Effector CD8-positive, alpha-beta T cell (primary cell): Measurements from ENCODE around the gene NSMCE3.

Experiments
- DNase-seq: peaks from one replicate; lab custom pipeline; 2025; lab: John Stamatoyannopoulos, UW
- total RNA-seq, 4 experiments: gene quantifications; one replicate each; lab custom pipeline; 2026; lab: John Stamatoyannopoulos, UW

The NSMCE3 gene
- 71.4 to 110 (median 86.7) reads per million in 4 experiments for total RNA-seq

- DNase-seq: peak; percentile 76
Measured at GRCh38 chr15:29269485-29270168, at the start of gene NSMCE3. NSMCE3 (minus strand) TSS chr15:29269822; CDS start chr15:29269705, 117 bp downstream.

- no peak for DNase-seq
Measured at GRCh38 chr15:29316422-29316821, 46.8 kb upstream of the NSMCE3 start.

- no peak for DNase-seq
Measured at GRCh38 chr15:29312387-29312786, 42.8 kb upstream of the NSMCE3 start.

- DNase-seq: no peak
Measured at GRCh38 chr15:29311696-29312095, 42.1 kb upstream of the NSMCE3 start.

GRCh38 chr15:29309139-29309538 lies 39.5 kb upstream of the NSMCE3 start:
- no peak for DNase-seq

GRCh38 chr15:29308299-29308698 lies 38.7 kb upstream of the NSMCE3 start:
- no peak for DNase-seq

GRCh38 chr15:29305556-29305955 lies 35.9 kb upstream of the NSMCE3 start:
- DNase-seq: no peak

GRCh38 chr15:29302871-29303270 lies 33.2 kb upstream of the NSMCE3 start:
- DNase-seq: no peak

- no peak for DNase-seq
Measured at GRCh38 chr15:29299784-29300183, 30.2 kb upstream of the NSMCE3 start.

GRCh38 chr15:29299331-29299730 lies 29.7 kb upstream of the NSMCE3 start:
- no peak for DNase-seq

- no peak for DNase-seq
Measured at GRCh38 chr15:29294732-29295325, 25.2 kb upstream of the NSMCE3 start.

- DNase-seq: no peak
Measured at GRCh38 chr15:29291067-29291845, 21.6 kb upstream of the NSMCE3 start.

- no peak for DNase-seq
Measured at GRCh38 chr15:29289173-29289572, 19.6 kb upstream of the NSMCE3 start.

- DNase-seq: no peak
Measured at GRCh38 chr15:29285386-29285785, 15.8 kb upstream of the NSMCE3 start.

- no peak for DNase-seq
Measured at GRCh38 chr15:29283381-29283780, 13.8 kb upstream of the NSMCE3 start.

GRCh38 chr15:29280514-29280913 lies 10.9 kb upstream of the NSMCE3 start:
- no peak for DNase-seq

GRCh38 chr15:29278436-29279105 lies 8.9 kb upstream of the NSMCE3 start:
- DNase-seq: no peak

GRCh38 chr15:29276366-29276765 lies 6.7 kb upstream of the NSMCE3 start:
- DNase-seq: no peak

GRCh38 chr15:29275855-29276254 lies 6.2 kb upstream of the NSMCE3 start:
- DNase-seq: no peak

GRCh38 chr15:29274946-29275345 lies 5.3 kb upstream of the NSMCE3 start:
- no peak for DNase-seq

- DNase-seq: no peak
Measured at GRCh38 chr15:29272219-29272618, 2.6 kb upstream of the NSMCE3 start.

GRCh38 chr15:29270976-29271375 lies 1.4 kb upstream of the NSMCE3 start:
- no peak for DNase-seq
